Measurements from ENCODE around the gene FBLN1.

FBLN1 gene

GRCh38 chr22:45507798-45508197, 5.1 kb downstream of the FBLN1 start:
- no peak for DNase-seq (ENCODE audit: low spot score)
- in situ Hi-C loops (cut with MboI; ENCODE audit: low pct_unique_long_range_greater_than_20kb, low sequenced_read_pairs, unreplicated experiment): no loop called here
- no peak for TF ChIP-seq CTCF (IDR thresholded peaks at IDR 0.05; ENCODE audit: extremely low read depth, insufficient read depth, missing control alignments)

GRCh38 chr22:45508814-45509213, 6.1 kb downstream of the FBLN1 start:
- DNase-seq (ENCODE audit: low spot score): no peak
- no peak for TF ChIP-seq CTCF (IDR thresholded peaks at IDR 0.05; ENCODE audit: extremely low read depth, insufficient read depth, missing control alignments)
- in situ Hi-C loops (cut with MboI; ENCODE audit: low pct_unique_long_range_greater_than_20kb, low sequenced_read_pairs, unreplicated experiment): no loop called here

- in situ Hi-C loops (cut with MboI; ENCODE audit: low pct_unique_long_range_greater_than_20kb, low sequenced_read_pairs, unreplicated experiment): no loop called here
Observed at GRCh38 chr22:45510376-45511232, 7.9 kb downstream of the FBLN1 start.

GRCh38 chr22:45511847-45512261, 9.2 kb downstream of the FBLN1 start:
- in situ Hi-C loops (cut with MboI; ENCODE audit: low pct_unique_long_range_greater_than_20kb, low sequenced_read_pairs, unreplicated experiment): no loop called here
- DNase-seq (ENCODE audit: low spot score): no peak
- TF ChIP-seq CTCF (IDR thresholded peaks at IDR 0.05; ENCODE audit: extremely low read depth, insufficient read depth, missing control alignments): no peak

More at GRCh38 chr22:45510376-45511232, 7.9 kb downstream of the FBLN1 start:
- no peak for TF ChIP-seq CTCF (IDR thresholded peaks at IDR 0.05; ENCODE audit: extremely low read depth, insufficient read depth, missing control alignments)
- DNase-seq (ENCODE audit: low spot score): no peak

- no peak for TF ChIP-seq CTCF (IDR thresholded peaks at IDR 0.05; ENCODE audit: extremely low read depth, insufficient read depth, missing control alignments)
- in situ Hi-C loops (cut with MboI; ENCODE audit: low pct_unique_long_range_greater_than_20kb, low sequenced_read_pairs, unreplicated experiment): no loop called here
- no peak for DNase-seq (ENCODE audit: low spot score)
Observed at GRCh38 chr22:45512363-45512762, 9.7 kb downstream of the FBLN1 start.

GRCh38 chr22:45515676-45516075, 13.0 kb downstream of the FBLN1 start:
- TF ChIP-seq CTCF (IDR thresholded peaks at IDR 0.05; ENCODE audit: extremely low read depth, insufficient read depth, missing control alignments): no peak

More at GRCh38 chr22:45515676-45516075, 13.0 kb downstream of the FBLN1 start:
- in situ Hi-C loops (cut with MboI; ENCODE audit: low pct_unique_long_range_greater_than_20kb, low sequenced_read_pairs, unreplicated experiment): no loop called here
- DNase-seq (ENCODE audit: low spot score): no peak
